HCT116 (cell line): ENCODE results near the gene IGFBPL1.

Experiments
- CEBPB ChIP-seq: IDR thresholded peaks from 2 replicates; pipeline ENCODE4 v1.6.1; 2012; ENCODE audit warnings: low read depth
- CTCF ChIP-seq, 3 experiments: fragments of 200-600 bp in 1 of 3; sonication (generic) in 1 of 3; IDR thresholded peaks in 2 of 3; conservative IDR thresholded peaks in 1 of 3; 2 replicates each; pipeline ENCODE4 v1.5.1; 2012 to 2017; ENCODE audit warnings: low read depth in 2 of 3, low read length in 2 of 3, antibody characterized with exemption in 1 of 3, borderline replicate concordance in 1 of 3, control low read depth in 1 of 3, mild to moderate bottlenecking in 1 of 3, mixed read lengths in 1 of 3, mixed run types in 1 of 3, moderate library complexity in 1 of 3; ENCODE audit not compliant: insufficient read depth in 1 of 3
- EGR1 ChIP-seq: IDR thresholded peaks from 2 replicates; pipeline ENCODE4 v1.6.1; 2012; ENCODE audit warnings: low read depth
- EZH2 ChIP-seq: fragments of 200-600 bp; sonication (generic); IDR thresholded peaks from 2 replicates; pipeline ENCODE4 v1.6.1; 2017; ENCODE audit warnings: antibody characterized with exemption, mixed run types
- EZH2phosphoT487 ChIP-seq: fragments of 200-600 bp; IDR thresholded peaks from 2 replicates; pipeline ENCODE4 v1.6.1; 2018; ENCODE audit warnings: antibody characterized with exemption, borderline replicate concordance
- JUND ChIP-seq: IDR thresholded peaks from 2 replicates; pipeline ENCODE4 v1.6.1; 2012
- MAX ChIP-seq: IDR thresholded peaks from 2 replicates; pipeline ENCODE4 v1.6.1; 2012
- POLR2A ChIP-seq: IDR thresholded peaks from 2 replicates; pipeline ENCODE4 v1.7.0; 2011; ENCODE audit warnings: borderline replicate concordance; ENCODE audit not compliant: insufficient read depth, insufficient read length; ENCODE audit errors: extremely low read depth
- POLR2AphosphoS5 ChIP-seq: IDR thresholded peaks from 2 replicates; pipeline ENCODE4 v1.6.1; 2011; ENCODE audit warnings: mild to moderate bottlenecking, low read depth, low read length, moderate library complexity
- RAD21 ChIP-seq: IDR thresholded peaks from 2 replicates; pipeline ENCODE4 v1.6.1; 2012; ENCODE audit warnings: low read depth, mild to moderate bottlenecking
- SIN3A ChIP-seq: IDR thresholded peaks from 2 replicates; pipeline ENCODE4 v1.6.1; 2012; ENCODE audit warnings: low read depth
- SRF ChIP-seq: IDR thresholded peaks from 2 replicates; pipeline ENCODE4 v1.6.1; 2012; ENCODE audit warnings: low read depth
- TCF7L2 ChIP-seq: IDR thresholded peaks from 2 replicates; pipeline ENCODE4 v1.7.0; 2011; ENCODE audit warnings: borderline replicate concordance, inconsistent platforms; ENCODE audit not compliant: insufficient read depth, insufficient read length; ENCODE audit errors: extremely low read depth
- ZNF274 ChIP-seq: fragments of 200-500 bp; sonication (Bioruptor generic); IDR thresholded peaks from 2 replicates; pipeline ENCODE4 v1.6.1; 2014; ENCODE audit warnings: mild to moderate bottlenecking, low read depth, low read length, inconsistent platforms

GRCh38 chr9:38445154-38446043 lies 21.1 kb upstream of the IGFBPL1 start:
- no peak for TF ChIP-seq TCF7L2
- no peak for TF ChIP-seq EZH2
- no peak for TF ChIP-seq CTCF (IDR thresholded peaks at IDR 0.05 in 2 of 3, conservative IDR thresholded peaks at IDR 0.05 in 1 of 3; ENCODE audit: borderline replicate concordance in 1 of 3, insufficient read depth in 1 of 3, low read depth in 2 of 3, low read length in 2 of 3)
- no peak for TF ChIP-seq EZH2phosphoT487
- TF ChIP-seq POLR2AphosphoS5, result no peak
- TF ChIP-seq RAD21, result no peak
- no peak for TF ChIP-seq ZNF274
- TF ChIP-seq POLR2A, result no peak
- no peak for TF ChIP-seq MAX
- TF ChIP-seq CEBPB, result no peak
- TF ChIP-seq SRF, result no peak
- no peak for TF ChIP-seq JUND
- TF ChIP-seq EGR1, result no peak
- no peak for TF ChIP-seq SIN3A
